SW 1271 (cell line): Measurements from ENCODE around the gene MSANTD1.

Experiments used
- DNase-seq, 2 experiments: peaks; one replicate each; lab custom pipeline; 2025; lab: John Stamatoyannopoulos, UW

MSANTD1 gene

GRCh38 chr4:3263876-3264193 is 14.9 kb downstream of the MSANTD1 start:
- no peak for DNase-seq

GRCh38 chr4:3266076-3266475 is 17.1 kb downstream of the MSANTD1 start:
- DNase-seq, result no peak

- no peak for DNase-seq
Observed at GRCh38 chr4:3267576-3268394, 18.8 kb downstream of the MSANTD1 start.

GRCh38 chr4:3268395-3269104 is 19.6 kb downstream of the MSANTD1 start:
- DNase-seq, result no peak

GRCh38 chr4:3269105-3269927 is 20.4 kb downstream of the MSANTD1 start:
- DNase-seq, result no peak

GRCh38 chr4:3269991-3270611 is 21.1 kb downstream of the MSANTD1 start:
- no peak for DNase-seq

- DNase-seq, result no peak
Observed at GRCh38 chr4:3271131-3271530, 22.2 kb downstream of the MSANTD1 start.

GRCh38 chr4:3276986-3277385 is 28.0 kb downstream of the MSANTD1 start:
- DNase-seq, result no peak

GRCh38 chr4:3280466-3280865 is 31.5 kb downstream of the MSANTD1 start:
- DNase-seq, result no peak

GRCh38 chr4:3283483-3283882 is 34.5 kb downstream of the MSANTD1 start:
- no peak for DNase-seq

GRCh38 chr4:3283916-3284315 is 35.0 kb downstream of the MSANTD1 start:
- DNase-seq, result no peak

- no peak for DNase-seq
Observed at GRCh38 chr4:3284734-3285557, 36.0 kb downstream of the MSANTD1 start.

GRCh38 chr4:3285558-3286334 is 36.8 kb downstream of the MSANTD1 start:
- no peak for DNase-seq

GRCh38 chr4:3286335-3287175 is 37.6 kb downstream of the MSANTD1 start:
- no peak for DNase-seq

GRCh38 chr4:3287271-3287971 is 38.5 kb downstream of the MSANTD1 start:
- DNase-seq, result no peak

GRCh38 chr4:3287972-3288570 is 39.1 kb downstream of the MSANTD1 start:
- DNase-seq, result no peak

- no peak for DNase-seq
Observed at GRCh38 chr4:3288571-3289094, 39.7 kb downstream of the MSANTD1 start.

GRCh38 chr4:3290476-3290875 is 41.5 kb downstream of the MSANTD1 start:
- DNase-seq, result no peak
